ENCODE data around the gene AIMP1. TPM values are rescaled to one million over a fixed set of nuclear protein-coding genes. Genes with fewer than 3 reads are reported as not detected.

Gene AIMP1
- total and polyA plus RNA-seq, 2 of the 13 experiments (the other 11 are each of a cell fraction or from before 2014, with no cell fraction given) = 28.6 to 82.9 TPM

DNA sequence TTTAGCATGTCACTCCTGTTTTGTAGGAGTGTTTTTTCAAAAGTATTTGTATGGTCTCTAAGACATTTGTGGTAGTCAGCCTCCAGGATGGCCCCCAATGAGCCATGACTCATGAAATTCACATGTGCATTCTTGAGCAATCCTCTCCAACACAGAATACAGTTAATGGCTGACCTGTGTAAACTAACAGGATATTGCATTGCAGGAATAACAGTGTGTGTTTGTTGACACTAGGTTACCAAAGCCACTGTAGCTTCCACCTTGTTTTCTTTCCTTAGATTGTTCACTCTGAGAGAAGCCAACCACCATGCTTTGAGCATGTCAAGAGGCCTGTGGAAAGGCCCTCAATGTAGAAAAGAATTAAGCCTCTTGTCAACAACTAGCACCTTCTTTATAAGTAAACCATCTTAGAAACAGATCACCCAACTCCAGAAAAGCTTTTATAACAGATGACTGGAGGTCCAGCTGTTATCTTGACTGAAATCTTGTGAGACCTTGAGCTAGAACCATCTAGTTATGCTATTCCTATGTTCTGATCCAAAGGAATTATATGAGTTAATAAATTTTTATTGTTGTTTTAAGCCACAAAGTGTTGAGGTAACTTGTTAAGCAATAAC lies 28.9 kb upstream of the AIMP1 start (continued):
- TF ChIP-seq SNAI1 (CRISPR knock-in tag; IDR thresholded peaks at IDR 0.05; ENCODE audit: borderline replicate concordance) (no peak), REPIN1 (CRISPR knock-in tag; IDR thresholded peaks at IDR 0.05; ENCODE audit: borderline replicate concordance, low read depth) (peak; percentile 32; the same call in 1 of the 2 replicates), ZMYM4 (CRISPR knock-in tag; IDR thresholded peaks at IDR 0.05) (peak; percentile 98), IRX3 (CRISPR knock-in tag; IDR thresholded peaks at IDR 0.05; ENCODE audit: borderline replicate concordance, low read depth) (no peak), ZNF17 (CRISPR knock-in tag; IDR thresholded peaks at IDR 0.05) (no peak), RARA (CRISPR knock-in tag; IDR thresholded peaks at IDR 0.05) (peak; percentile 88), ZNF460 (CRISPR knock-in tag; IDR thresholded peaks at IDR 0.05; ENCODE audit: borderline replicate concordance) (no peak; the same call in 1 of the 2 replicates), ZNF850 (CRISPR knock-in tag; conservative IDR thresholded peaks at IDR 0.05) (no peak), ZNF788 (CRISPR knock-in tag; IDR thresholded peaks at IDR 0.05; ENCODE audit: borderline replicate concordance) (peak; percentile 69; the same call in 1 of the 2 replicates), ZNF468 (CRISPR knock-in tag; IDR thresholded peaks at IDR 0.05) (no peak), ZSCAN9 (CRISPR knock-in tag; IDR thresholded peaks at IDR 0.05; ENCODE audit: borderline replicate concordance) (peak; percentile 97), ZNF616 (CRISPR knock-in tag; IDR thresholded peaks at IDR 0.05; ENCODE audit: low read depth) (no peak)
- TF ChIP-seq, protein P1, sequence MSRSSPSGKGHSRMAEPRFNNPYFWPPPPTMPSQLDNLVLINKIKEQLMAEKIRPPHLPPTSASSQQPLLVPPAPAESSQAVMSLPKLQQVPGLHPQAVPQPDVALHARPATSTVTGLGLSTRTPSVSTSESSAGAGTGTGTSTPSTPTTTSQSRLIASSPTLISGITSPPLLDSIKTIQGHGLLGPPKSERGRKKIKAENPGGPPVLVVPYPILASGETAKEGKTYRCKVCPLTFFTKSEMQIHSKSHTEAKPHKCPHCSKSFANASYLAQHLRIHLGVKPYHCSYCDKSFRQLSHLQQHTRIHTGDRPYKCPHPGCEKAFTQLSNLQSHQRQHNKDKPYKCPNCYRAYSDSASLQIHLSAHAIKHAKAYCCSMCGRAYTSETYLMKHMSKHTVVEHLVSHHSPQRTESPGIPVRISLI (CRISPR knock-in tag; IDR thresholded peaks at IDR 0.05; ENCODE audit: borderline replicate concordance) = peak; percentile 48; the same call in 1 of the 2 replicates
- TF ChIP-seq, protein P2, sequence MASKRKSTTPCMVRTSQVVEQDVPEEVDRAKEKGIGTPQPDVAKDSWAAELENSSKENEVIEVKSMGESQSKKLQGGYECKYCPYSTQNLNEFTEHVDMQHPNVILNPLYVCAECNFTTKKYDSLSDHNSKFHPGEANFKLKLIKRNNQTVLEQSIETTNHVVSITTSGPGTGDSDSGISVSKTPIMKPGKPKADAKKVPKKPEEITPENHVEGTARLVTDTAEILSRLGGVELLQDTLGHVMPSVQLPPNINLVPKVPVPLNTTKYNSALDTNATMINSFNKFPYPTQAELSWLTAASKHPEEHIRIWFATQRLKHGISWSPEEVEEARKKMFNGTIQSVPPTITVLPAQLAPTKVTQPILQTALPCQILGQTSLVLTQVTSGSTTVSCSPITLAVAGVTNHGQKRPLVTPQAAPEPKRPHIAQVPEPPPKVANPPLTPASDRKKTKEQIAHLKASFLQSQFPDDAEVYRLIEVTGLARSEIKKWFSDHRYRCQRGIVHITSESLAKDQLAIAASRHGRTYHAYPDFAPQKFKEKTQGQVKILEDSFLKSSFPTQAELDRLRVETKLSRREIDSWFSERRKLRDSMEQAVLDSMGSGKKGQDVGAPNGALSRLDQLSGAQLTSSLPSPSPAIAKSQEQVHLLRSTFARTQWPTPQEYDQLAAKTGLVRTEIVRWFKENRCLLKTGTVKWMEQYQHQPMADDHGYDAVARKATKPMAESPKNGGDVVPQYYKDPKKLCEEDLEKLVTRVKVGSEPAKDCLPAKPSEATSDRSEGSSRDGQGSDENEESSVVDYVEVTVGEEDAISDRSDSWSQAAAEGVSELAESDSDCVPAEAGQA (IDR thresholded peaks at IDR 0.05; ENCODE audit: low read depth) = peak; percentile 80
- TF ChIP-seq, protein P2 (CRISPR knock-in tag; IDR thresholded peaks at IDR 0.05; ENCODE audit: borderline replicate concordance) = no peak
- TF ChIP-seq, protein P3, sequence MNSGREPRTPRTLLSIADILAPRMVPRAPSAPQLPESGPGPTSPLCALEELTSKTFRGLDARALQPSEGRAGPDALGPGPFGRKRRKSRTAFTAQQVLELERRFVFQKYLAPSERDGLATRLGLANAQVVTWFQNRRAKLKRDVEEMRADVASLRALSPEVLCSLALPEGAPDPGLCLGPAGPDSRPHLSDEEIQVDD (CRISPR knock-in tag; IDR thresholded peaks at IDR 0.05; ENCODE audit: borderline replicate concordance) = no peak
- TF ChIP-seq, protein P4, sequence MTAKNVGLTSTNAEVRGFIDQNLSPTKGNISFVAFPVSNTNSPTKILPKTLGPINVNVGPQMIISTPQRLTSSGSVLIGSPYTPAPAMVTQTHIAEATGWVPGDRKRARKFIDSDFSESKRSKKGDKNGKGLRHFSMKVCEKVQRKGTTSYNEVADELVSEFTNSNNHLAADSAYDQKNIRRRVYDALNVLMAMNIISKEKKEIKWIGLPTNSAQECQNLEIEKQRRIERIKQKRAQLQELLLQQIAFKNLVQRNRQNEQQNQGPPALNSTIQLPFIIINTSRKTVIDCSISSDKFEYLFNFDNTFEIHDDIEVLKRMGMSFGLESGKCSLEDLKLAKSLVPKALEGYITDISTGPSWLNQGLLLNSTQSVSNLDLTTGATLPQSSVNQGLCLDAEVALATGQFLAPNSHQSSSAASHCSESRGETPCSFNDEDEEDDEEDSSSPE (CRISPR knock-in tag; IDR thresholded peaks at IDR 0.05) = peak; percentile 22; the same call in 1 of the 2 replicates
- TF ChIP-seq, protein P5, sequence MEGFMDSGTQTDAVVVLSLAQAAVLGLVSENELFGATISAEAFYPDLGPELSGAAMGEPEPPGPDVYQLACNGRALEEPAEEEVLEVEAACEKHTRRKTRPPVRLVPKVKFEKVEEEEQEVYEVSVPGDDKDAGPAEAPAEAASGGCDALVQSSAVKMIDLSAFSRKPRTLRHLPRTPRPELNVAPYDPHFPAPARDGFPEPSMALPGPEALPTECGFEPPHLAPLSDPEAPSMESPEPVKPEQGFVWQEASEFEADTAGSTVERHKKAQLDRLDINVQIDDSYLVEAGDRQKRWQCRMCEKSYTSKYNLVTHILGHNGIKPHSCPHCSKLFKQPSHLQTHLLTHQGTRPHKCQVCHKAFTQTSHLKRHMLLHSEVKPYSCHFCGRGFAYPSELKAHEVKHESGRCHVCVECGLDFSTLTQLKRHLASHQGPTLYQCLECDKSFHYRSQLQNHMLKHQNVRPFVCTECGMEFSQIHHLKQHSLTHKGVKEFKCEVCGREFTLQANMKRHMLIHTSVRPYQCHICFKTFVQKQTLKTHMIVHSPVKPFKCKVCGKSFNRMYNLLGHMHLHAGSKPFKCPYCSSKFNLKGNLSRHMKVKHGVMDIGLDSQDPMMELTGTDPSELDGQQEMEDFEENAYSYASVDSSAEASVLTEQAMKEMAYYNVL (CRISPR knock-in tag; IDR thresholded peaks at IDR 0.05; ENCODE audit: borderline replicate concordance) = peak; percentile 52; the same call in 1 of the 2 replicates

Data from HepG2 (cell line).